PFSK-1 (cell line): ENCODE results near the gene SLC27A5.

ENCODE experiments used
- FOXP2 ChIP-seq: optimal IDR thresholded peaks from 2 replicates; pipeline ENCODE3; 2011; ENCODE audit warnings: borderline replicate concordance, control low read depth, inconsistent platforms; ENCODE audit not compliant: insufficient read depth; ENCODE audit errors: extremely low read length, extremely low read depth
- POLR2AphosphoS5 ChIP-seq: IDR thresholded peaks from 2 replicates; pipeline ENCODE4 v1.6.1; 2012; ENCODE audit warnings: low read depth, mild to moderate bottlenecking, control low read depth, low read length, moderate library complexity
- REST ChIP-seq, 2 experiments: IDR thresholded peaks; 2 replicates each; pipeline versions ENCODE4 v1.6.1 to v1.8.0; 2011 to 2012; ENCODE audit warnings: low read depth in 2 of 2, low read length in 2 of 2, control low read depth in 1 of 2, inconsistent platforms in 1 of 2, mild to moderate bottlenecking in 1 of 2, moderate library complexity in 1 of 2; ENCODE audit not compliant: insufficient read depth in 1 of 2
- SIN3A ChIP-seq: IDR thresholded peaks from 2 replicates; pipeline ENCODE4 v1.6.1; 2012; ENCODE audit warnings: mild to moderate bottlenecking, low read length, moderate library complexity, borderline replicate concordance; ENCODE audit not compliant: insufficient read depth
- TAF1 ChIP-seq: IDR thresholded peaks from 2 replicates; pipeline ENCODE4 v1.6.1; 2012; ENCODE audit warnings: low read length, control low read depth, borderline replicate concordance; ENCODE audit not compliant: insufficient read depth

The SLC27A5 gene

DNA sequence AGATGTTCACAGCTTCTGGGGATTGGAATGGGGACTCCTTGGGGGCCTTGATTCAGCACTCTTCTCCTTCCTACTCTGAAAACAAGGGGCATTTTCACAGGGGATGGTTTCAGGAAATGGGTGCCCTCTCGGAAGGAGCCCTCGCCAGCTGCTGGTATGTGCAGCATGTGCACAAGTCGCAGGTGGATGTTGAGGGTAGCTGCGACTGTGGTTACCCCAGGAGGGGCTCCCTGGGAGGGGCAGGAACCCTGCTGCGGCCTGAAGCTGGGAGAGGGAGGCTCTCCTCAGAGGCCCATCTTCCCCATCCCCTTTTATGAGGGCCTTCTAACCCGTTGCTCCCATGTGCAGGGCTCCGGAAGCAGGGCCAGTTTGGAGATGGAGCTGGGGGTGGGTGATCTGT lies 29.4 kb downstream of the SLC27A5 start:
- no peak for TF ChIP-seq SIN3A
- no peak for TF ChIP-seq POLR2AphosphoS5
- no peak for TF ChIP-seq TAF1
- TF ChIP-seq FOXP2 = no peak
- TF ChIP-seq REST (IDR thresholded peaks at IDR 0.05; ENCODE audit: insufficient read depth in 1 of 2, low read depth in 2 of 2, low read length in 2 of 2) = no peak

DNA sequence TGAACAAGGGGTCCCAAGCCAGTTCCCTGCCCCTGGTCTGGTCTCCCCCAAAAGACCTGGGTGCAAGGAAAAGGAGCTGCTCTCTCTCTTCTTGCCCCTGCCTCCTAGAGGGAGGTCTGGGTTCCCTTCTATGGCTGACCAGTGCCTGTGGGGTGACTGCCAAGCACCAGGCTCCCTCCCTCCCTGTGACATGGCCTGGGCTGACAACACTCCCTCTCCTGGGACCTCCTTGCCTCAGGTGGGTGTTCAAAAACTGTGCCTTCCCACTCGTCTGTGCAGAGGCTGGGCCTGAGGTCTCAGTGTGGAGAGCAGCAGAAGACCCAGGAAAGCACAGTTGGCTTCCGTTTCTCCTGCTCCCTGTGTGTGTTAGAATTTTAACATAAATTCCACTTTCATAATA lies 31.0 kb downstream of the SLC27A5 start:
- no peak for TF ChIP-seq SIN3A
- no peak for TF ChIP-seq FOXP2

DNA sequence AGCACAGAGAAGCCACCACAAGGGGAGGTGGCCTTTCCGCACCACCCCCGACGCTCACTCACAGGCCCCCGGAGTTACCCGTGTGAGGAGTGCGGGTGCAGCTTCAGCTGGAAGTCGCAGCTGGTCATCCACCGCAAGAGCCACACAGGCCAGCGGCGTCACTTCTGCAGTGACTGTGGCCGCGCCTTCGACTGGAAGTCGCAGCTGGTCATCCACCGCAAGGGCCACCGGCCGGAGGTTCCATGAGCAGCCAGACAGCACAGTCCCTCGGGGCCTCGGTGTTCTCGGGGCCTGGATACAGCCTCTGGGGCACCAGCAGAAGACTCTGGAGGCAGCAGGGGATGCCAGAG lies 31.3 kb downstream of the SLC27A5 start:
- no peak for TF ChIP-seq TAF1
- no peak for TF ChIP-seq SIN3A
- TF ChIP-seq POLR2AphosphoS5 = no peak
- no peak for TF ChIP-seq FOXP2
- no peak for TF ChIP-seq REST (IDR thresholded peaks at IDR 0.05; ENCODE audit: insufficient read depth in 1 of 2, low read depth in 2 of 2, low read length in 2 of 2)

DNA sequence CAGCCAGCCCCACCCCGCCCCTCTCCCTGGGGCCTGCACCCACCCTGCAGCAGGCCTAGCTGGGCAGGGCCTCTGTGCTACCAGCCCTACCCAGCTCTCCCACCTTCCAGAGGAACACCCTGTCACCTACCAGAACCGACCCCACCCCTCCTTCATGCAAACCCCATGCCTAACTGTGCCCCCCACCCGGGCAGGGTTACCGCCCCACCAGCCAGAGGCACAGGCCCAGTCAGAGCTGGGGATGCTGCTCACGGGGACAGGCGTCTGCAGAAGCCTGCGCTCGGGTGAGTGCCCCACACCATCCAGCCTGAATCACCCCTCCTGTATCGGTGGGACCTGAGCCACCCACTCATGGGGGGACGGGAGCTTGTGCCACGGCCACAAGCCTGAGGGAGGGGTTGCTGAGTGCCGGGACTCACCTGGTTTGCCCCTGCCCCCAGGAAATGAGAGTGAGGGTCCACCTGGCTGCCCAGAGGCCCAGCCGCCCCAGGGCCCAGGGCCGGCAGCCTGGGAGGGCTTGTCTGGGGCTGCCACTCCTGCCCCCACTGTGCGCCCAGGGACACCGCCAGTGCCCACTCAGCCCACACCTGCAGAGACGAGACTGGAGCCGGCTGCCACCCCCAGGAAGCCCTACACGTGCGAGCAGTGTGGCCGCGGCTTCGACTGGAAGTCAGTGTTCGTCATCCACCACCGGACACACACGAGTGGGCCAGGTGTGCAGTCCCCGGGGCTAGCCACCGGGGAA lies 31.9 kb downstream of the SLC27A5 start:
- TF ChIP-seq POLR2AphosphoS5 (no peak), TAF1 (no peak), SIN3A (no peak), FOXP2 (no peak), REST (IDR thresholded peaks at IDR 0.05; ENCODE audit: insufficient read depth in 1 of 2, low read depth in 2 of 2, low read length in 2 of 2) (no peak)

- TF ChIP-seq FOXP2 (no peak), TAF1 (no peak), SIN3A (no peak), REST (IDR thresholded peaks at IDR 0.05; ENCODE audit: insufficient read depth in 1 of 2, low read depth in 2 of 2, low read length in 2 of 2) (no peak), POLR2AphosphoS5 (no peak)
Measured at GRCh38 chr19:58479303-58479702, 32.5 kb downstream of the SLC27A5 start.
